ENCODE measurements around the gene SEMA6A.

The SEMA6A gene

DNA sequence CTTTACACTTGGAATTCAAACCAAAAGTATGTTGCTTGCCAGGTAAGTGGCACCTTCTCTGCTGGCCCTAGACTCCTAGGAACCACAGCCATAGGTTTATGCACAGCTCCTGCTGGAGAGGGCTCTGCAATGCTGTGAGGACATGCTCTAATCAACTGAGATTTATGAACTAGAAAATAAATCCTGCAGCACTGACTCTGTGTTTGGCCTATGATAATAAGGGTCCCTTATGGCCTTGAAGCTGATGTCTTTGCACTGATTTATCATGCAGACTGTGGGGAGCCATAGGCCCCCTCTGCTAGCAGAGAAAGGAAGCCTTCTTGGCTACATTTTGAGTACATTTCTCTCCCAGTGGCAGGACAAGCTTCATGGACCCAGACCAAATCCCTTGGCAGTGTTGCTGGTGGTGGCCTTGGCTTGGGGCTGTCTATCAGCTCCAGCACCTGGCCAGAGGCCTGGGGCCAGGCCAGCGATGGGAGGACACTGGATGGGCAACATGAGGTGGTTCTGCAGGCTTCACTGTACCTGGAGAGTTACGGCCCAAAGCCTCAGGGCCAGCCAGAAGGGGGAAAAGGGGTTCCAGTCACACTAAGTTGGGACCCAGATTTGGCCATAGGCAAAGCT, 178.0 kb downstream of the SEMA6A start:
- DNase-seq = no peak

DNA sequence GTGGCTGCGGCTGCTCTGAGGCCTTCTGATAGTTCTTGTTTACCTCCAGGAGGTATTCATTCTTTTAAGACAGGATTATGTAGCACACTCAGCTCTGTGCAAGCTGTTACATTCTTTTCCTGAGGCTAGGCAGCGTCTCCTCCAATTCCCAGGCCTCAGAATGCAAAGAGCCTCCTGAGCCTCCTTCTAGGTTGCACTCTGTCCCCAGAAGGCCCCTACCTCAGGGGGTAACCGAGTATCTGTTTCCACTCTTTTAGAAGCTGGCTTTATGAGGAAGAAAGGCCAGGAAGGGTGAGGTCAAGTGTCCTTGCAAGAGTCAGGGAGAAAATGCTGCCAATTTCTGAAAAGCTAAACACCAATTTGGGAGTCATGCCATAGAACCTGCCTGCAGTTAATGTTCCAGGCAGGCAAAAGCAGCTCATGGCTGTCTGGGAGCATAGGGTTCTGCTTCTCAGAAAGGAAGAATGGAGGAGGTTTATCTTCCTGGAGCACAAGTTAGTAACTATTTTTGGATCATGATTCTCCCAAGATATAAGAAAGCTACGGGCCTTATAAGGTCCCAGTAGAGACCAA, 178.9 kb downstream of the SEMA6A start:
- DNase-seq = no peak

DNA sequence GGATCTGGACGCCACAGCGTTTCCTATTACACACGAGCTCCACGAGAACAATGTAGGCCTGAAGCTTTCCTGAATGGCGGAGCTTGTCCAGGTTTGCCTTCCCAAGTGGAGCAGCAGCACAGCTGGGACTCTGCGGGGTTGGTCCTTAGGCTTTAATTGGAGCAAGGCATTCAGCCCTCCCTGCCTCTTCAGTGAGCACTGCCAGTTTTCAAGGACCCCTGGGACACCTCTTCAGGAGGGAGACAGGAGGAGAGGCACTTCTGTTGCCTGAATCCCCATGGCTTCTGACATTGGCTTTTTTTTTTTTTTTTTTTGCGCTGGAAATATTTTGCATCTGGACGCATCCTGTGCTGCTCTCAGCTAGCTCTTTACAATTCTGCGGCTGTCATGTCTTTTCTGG, 179.4 kb downstream of the SEMA6A start:
- DNase-seq = no peak

DNA sequence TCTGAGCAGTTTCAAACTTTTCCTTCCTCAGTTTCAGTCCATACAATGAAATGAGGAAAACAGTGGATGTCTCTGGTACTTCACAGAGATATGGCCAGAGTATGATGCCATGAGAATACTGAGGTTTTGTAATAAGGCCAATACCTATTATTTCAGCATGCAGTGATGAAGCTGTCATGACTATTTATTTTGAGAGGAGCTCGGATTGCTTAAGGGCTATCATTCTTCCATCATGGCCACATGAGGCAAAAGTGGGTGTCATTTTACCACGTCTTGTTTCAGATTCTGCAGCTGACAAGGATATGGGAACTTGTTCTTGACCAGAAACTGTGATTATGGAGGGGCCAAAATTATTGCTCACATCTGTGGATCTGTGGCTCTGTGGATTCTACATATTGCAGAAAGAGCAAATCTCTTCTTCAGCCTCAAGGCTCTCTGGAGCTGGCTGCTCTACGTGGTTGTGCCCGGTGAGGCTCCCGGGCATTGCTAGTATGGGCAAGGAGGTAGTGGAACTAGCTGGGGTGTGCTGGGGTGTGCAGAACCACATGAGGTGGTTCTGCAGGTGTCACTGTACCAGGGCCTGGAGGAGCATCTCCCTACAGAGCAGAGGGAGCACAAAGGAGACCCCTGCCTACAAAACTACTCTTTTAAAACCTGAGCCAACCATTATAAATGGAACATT, 180.3 kb downstream of the SEMA6A start:
- DNase-seq = no peak

Data from stimulated activated CD4-positive, alpha-beta T cell treated with anti-CD3 and anti-CD28 coated beads, Interleukin-2, amount 100 ng/mL, for 24 hours (primary cell).